Ascending aorta (tissue), 2 donors: ENCODE data around the gene FREM2. TPM values are rescaled to one million over a fixed set of nuclear protein-coding genes. Genes with fewer than 3 reads are reported as not detected.

Source experiments
- DNase-seq, 2 donors: peaks; one replicate each; pipeline ENCODE4 v3.0.0-alpha.2; 2019; ENCODE audit warnings: low spot score in 2 of 2
- H3K27ac ChIP-seq, 2 donors: fragments of 200-600 bp; sonication (generic); one replicate each; pipeline ENCODE4 v1.5.1; 2016 to 2017; ENCODE audit warnings: mild to moderate bottlenecking in 1 of 2
- H3K27me3 ChIP-seq: fragments of 200-600 bp; sonication (generic); one replicate; pipeline ENCODE4 v1.5.1; 2017
- H3K36me3 ChIP-seq, 2 donors: fragments of 200-600 bp; sonication (generic); one replicate each; pipeline ENCODE4 v1.5.1; 2016
- H3K4me1 ChIP-seq, 2 donors: fragments of 200-600 bp; sonication (generic); one replicate each; pipeline ENCODE4 v1.5.1; 2016 to 2017; ENCODE audit warnings: mild to moderate bottlenecking in 1 of 2
- H3K4me3 ChIP-seq, 2 donors: fragments of 200-600 bp; sonication (generic); one replicate each; pipeline ENCODE4 v1.5.1; 2016 to 2017; ENCODE audit warnings: mild to moderate bottlenecking in 1 of 2
- H3K9me3 ChIP-seq, 2 donors: fragments of 200-600 bp; sonication (generic); one replicate each; pipeline ENCODE4 v1.5.1; 2016
- intact Hi-C: fragments of 100-400 bp; cut with DNase I; formaldehyde crosslinking; loops from one replicate; pipeline ENCODE4 v1.15.1; 2023
- total RNA-seq: library from RNA; depleted of rRNA; stranded (reverse); fragments of >200 nt; gene quantifications from one replicate; pipeline ENCODE4 v1.1.0, GENCODE V29; 2016
- TF ChIP-seq, protein P1 (sequence below), 3 experiments: fragments of 200-600 bp in 2 of 3; fragments of 450-650 bp in 1 of 3; sonication (generic) in 2 of 3; IDR thresholded peaks; one replicate each; pipeline ENCODE4 v1.5.1; 2016 to 2019; ENCODE audit warnings: antibody characterized with exemption in 3 of 3, mild to moderate bottlenecking in 1 of 3, moderate library complexity in 1 of 3

The FREM2 gene
- total RNA-seq, 1 donor from 2014 or later = not detected

DNA sequence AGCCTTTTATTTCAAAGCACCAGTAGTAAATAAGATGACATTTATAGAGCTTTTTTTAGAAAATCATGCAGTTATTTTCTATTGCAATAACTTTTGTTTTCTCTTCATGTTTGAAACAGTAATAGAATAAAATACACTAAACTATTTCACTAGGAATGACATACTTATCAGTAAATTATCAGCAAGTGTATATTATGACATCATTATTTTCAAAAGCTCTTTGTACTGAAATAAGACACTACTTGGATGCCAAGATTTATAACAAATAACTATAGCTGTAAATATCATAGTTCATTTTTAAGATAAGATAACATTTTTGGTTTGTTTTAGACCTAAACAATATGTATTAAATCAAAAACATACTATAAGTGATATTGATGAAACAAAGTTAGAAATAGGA is 246.9 kb downstream of the FREM2 start:
- TF ChIP-seq, protein P1, sequence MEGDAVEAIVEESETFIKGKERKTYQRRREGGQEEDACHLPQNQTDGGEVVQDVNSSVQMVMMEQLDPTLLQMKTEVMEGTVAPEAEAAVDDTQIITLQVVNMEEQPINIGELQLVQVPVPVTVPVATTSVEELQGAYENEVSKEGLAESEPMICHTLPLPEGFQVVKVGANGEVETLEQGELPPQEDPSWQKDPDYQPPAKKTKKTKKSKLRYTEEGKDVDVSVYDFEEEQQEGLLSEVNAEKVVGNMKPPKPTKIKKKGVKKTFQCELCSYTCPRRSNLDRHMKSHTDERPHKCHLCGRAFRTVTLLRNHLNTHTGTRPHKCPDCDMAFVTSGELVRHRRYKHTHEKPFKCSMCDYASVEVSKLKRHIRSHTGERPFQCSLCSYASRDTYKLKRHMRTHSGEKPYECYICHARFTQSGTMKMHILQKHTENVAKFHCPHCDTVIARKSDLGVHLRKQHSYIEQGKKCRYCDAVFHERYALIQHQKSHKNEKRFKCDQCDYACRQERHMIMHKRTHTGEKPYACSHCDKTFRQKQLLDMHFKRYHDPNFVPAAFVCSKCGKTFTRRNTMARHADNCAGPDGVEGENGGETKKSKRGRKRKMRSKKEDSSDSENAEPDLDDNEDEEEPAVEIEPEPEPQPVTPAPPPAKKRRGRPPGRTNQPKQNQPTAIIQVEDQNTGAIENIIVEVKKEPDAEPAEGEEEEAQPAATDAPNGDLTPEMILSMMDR (IDR thresholded peaks at IDR 0.05) = no peak
- intact Hi-C loops = loop anchor here (10.0 kb wide), 1 partner anchor 1469 kb away; no protein-coding TSS in a partner anchor
- Histone ChIP-seq H3K9me3 (no peaks in the 10 kb centered on the region), H3K4me3 (no peak overlapping the region), H3K27me3 (no peaks in the 10 kb centered on the region), H3K4me1 (no peaks in the 10 kb centered on the region), H3K27ac (no peak overlapping the region), H3K36me3 (no peaks in the 10 kb centered on the region)
- no peak for DNase-seq
